Ishikawa (cell line): Measurements from ENCODE around the gene ZC3H11A.

Experiments
- CEBPB ChIP-seq: IDR thresholded peaks from 2 replicates; pipeline ENCODE4 v1.6.1; 2012
- CREB1 ChIP-seq: IDR thresholded peaks from 2 replicates; pipeline ENCODE4 v1.6.1; 2012; ENCODE audit warnings: low read depth
- EGR1 ChIP-seq: IDR thresholded peaks from 2 replicates; pipeline ENCODE4 v1.6.1; 2012
- EP300 ChIP-seq: IDR thresholded peaks from 2 replicates; pipeline ENCODE4 v1.6.1; 2012; ENCODE audit warnings: borderline replicate concordance
- FOXM1 ChIP-seq: IDR thresholded peaks from 2 replicates; pipeline ENCODE4 v1.6.1; 2012; ENCODE audit warnings: low read depth, borderline replicate concordance
- NFIC ChIP-seq: IDR thresholded peaks from 2 replicates; pipeline ENCODE4 v1.6.1; 2012
- RAD21 ChIP-seq: IDR thresholded peaks from 2 replicates; pipeline ENCODE4 v1.6.1; 2012; ENCODE audit warnings: low read depth
- REST ChIP-seq: IDR thresholded peaks from 2 replicates; pipeline ENCODE4 v1.6.1; 2012; ENCODE audit warnings: low read depth, mild to moderate bottlenecking
- TAF1 ChIP-seq: IDR thresholded peaks from 2 replicates; pipeline ENCODE4 v1.6.1; 2012; ENCODE audit warnings: low read depth, mild to moderate bottlenecking
- TCF12 ChIP-seq: IDR thresholded peaks from 2 replicates; pipeline ENCODE4 v1.6.1; 2012; ENCODE audit warnings: low read depth
- TEAD4 ChIP-seq: IDR thresholded peaks from 2 replicates; pipeline ENCODE4 v1.6.1; 2012
- YY1 ChIP-seq: IDR thresholded peaks from 2 replicates; pipeline ENCODE4 v1.6.1; 2012; ENCODE audit warnings: low read depth
- ZBTB7A ChIP-seq: IDR thresholded peaks from 2 replicates; pipeline ENCODE4 v1.6.1; 2012; ENCODE audit warnings: low read depth
- TF ChIP-seq, protein P1 (sequence below): IDR thresholded peaks from 2 replicates; pipeline ENCODE4 v1.6.1; 2012
- TF ChIP-seq, protein P2 (sequence below): IDR thresholded peaks from 2 replicates; pipeline ENCODE4 v1.6.1; 2012

ZC3H11A gene

GRCh38 chr1:203797216-203797615 lies 1.8 kb downstream of the ZC3H11A start:
- no peak for TF ChIP-seq NFIC
- no peak for TF ChIP-seq TAF1
- TF ChIP-seq CEBPB, result no peak
- TF ChIP-seq RAD21, result no peak
- TF ChIP-seq, protein P1, sequence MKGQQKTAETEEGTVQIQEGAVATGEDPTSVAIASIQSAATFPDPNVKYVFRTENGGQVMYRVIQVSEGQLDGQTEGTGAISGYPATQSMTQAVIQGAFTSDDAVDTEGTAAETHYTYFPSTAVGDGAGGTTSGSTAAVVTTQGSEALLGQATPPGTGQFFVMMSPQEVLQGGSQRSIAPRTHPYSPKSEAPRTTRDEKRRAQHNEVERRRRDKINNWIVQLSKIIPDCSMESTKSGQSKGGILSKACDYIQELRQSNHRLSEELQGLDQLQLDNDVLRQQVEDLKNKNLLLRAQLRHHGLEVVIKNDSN, result no peak
- no peak for TF ChIP-seq EP300
- TF ChIP-seq, protein P2, sequence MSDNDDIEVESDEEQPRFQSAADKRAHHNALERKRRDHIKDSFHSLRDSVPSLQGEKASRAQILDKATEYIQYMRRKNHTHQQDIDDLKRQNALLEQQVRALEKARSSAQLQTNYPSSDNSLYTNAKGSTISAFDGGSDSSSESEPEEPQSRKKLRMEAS, result no peak
- TF ChIP-seq ZBTB7A, result no peak
- TF ChIP-seq TCF12, result no peak
- TF ChIP-seq FOXM1, result no peak
- TF ChIP-seq EGR1, result no peak
- no peak for TF ChIP-seq REST
- TF ChIP-seq TEAD4, result no peak

DNA sequence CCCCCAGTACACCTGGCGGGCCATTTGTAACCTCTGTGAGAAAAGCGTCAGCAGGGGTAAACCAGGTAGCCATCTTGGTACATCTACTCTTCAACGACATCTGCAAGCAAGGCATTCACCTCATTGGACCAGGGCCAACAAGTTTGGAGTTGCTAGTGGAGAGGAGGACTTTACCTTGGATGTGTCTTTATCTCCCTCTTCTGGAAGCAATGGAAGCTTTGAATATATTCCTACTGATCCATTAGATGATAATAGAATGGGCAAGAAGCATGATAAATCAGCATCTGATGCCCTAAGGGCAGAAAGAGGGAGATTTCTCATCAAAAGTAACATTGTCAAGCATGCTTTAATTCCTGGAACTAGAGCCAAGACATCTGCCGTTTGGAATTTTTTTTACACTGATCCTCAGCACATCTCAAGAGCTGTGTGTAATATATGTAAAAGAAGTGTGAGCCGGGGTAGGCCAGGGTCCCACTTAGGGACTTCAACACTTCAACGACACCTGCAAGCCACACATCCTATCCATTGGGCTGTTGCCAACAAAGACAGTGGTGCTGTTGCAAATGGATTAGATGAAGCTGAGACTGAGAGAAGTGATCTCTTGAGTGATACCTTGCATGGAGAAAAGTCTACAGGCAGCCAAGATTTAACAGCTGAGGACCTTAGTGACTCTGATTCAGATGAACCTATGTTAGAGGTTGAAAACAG lies 2.7 kb downstream of the ZC3H11A start:
- TF ChIP-seq ZBTB7A (no peak), TCF12 (no peak), TAF1 (no peak), CREB1 (no peak), YY1 (no peak), REST (no peak), CEBPB (no peak), NFIC (no peak), FOXM1 (no peak)
- TF ChIP-seq, protein P1, result no peak
- TF ChIP-seq, protein P2, result no peak

DNA sequence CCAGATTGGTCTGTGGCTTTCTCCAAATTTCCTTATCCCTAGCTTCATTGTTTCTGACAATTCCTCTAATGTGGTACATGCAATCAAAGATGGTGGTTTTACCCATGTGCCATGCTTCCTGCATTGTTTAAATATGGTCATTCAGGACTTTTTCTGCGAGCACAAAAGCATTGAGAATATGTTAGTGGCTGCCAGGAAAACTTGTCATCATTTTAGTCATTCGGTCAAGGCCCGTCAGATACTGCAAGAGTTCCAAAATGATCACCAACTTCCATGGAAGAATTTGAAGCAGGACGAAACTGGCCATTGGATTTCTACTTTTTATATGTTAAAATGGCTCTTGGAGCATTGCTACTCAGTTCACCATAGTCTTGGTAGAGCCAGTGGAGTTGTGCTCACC lies 3.7 kb downstream of the ZC3H11A start:
- TF ChIP-seq EGR1 (no peak), EP300 (no peak), YY1 (no peak), CEBPB (no peak), CREB1 (no peak), REST (no peak), TCF12 (no peak), RAD21 (no peak), TAF1 (no peak), FOXM1 (no peak), ZBTB7A (no peak), TEAD4 (no peak), NFIC (no peak)
- TF ChIP-seq, protein P1, result no peak
- TF ChIP-seq, protein P2, result no peak
